HPDE6-E6E7 (cell line): ENCODE results near the gene POLG.

Experiments used
- DNase-seq: peaks from one replicate; pipeline ENCODE4 v3.0.0; 2011; ENCODE audit warnings: missing footprints; ENCODE audit errors: extremely low spot score

The POLG gene

DNA sequence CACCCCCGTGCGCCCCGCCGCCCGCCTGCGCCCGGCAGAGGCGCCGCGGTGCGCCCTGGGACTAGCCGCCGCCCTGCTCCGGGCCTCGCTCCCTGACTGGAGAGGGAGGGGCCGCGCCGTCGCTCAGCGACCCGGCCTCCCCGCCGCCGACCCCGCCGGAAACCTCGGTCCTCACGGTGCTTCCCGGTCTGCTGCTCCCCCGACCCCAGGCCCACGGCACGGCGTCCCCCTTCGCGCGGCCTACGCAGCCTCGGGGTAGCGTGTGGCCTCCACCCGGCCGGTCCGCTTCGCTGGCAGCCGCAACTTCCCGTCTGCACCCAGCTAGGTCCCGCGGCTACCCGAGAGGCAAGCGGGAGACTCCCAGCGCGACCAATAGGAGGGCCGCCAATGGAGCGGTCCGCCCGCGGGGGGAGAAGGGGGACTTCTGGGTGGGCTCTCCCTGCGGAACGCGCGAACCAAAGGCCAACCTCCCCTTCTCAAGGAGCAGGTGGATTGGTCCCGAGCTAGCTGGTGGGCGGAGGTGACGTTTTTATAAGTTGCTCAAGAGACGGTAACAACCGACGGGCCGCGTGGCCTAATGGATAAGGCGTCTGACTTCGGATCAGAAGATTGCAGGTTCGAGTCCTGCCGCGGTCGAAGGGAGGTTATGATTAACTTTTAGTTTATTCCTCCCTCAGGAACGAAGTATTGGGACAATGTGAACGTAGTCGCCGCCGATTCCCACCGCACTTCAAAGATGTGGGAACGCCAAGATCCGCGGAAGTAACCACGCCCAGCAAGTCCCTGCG, at the start of gene POLG:
POLG (minus strand) TSS at position 315 of the 788 bp plus-strand sequence. CDS start 1,070 bp downstream, outside the sequence.
- DNase-seq, result peak; percentile 96

DNA sequence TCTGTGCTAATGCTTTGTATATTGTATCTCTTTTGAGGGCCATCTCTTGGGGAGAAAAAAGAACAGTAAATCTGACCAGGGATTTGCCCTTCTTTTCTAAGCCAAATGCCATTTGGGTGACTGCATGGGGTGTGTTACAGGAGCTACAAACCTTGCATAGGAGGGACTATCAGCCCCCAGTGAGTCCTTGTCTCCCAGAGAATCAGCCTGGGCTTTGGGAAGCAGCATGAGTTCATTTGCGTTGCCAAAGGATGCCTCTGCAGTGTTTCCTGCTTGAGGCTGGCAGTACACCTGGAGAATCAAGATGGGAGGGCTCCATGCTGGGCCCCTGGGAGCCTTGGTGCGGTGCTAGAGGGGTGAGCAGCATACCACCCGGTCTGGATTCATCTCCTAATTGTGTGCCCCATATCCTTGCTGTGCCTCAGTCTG, 49.6 kb upstream of the POLG start:
- DNase-seq, result no peak

DNA sequence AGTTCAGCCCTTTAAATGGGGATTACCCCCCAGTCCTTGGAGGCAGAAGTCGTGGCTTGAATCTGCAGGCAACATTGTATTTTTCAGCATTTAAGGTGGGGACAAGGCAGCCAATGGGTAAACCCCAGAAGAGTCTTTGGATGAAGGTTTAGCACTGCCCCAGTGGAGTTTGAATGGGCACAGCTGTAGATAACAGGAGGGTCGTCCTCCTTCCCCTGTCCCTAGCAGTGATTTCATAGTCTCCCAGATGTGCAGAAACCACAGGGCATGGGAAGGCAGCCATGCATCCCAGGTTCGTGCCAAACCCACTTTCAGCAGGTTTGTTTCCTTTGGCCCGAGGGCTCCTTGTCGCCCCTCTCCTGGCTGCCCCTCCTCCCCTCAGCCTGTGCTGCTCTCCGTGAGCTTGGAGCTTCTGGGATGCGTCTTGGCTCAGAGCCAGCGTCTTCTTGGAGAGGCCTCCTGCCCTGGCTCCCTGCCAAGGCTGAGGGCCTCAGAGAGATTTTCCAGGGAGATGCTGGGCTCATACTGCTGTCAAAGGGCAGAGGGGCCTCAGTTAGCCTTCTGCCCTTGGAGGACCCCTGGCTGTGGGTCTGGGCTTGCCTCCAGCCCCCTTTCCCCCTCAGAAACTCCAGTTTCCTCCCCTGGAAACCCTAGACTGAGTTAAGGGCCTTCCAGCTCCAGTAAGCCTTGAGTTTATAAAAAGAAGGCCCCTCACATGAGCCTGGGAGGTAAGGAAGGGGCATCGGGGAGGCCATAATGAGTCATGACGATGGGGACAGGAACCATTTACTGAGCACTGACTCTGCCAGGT, 48.9 kb upstream of the POLG start:
- no peak for DNase-seq

GRCh38 chr15:89381888-89382686, 47.5 kb upstream of the POLG start:
- no peak for DNase-seq

DNA sequence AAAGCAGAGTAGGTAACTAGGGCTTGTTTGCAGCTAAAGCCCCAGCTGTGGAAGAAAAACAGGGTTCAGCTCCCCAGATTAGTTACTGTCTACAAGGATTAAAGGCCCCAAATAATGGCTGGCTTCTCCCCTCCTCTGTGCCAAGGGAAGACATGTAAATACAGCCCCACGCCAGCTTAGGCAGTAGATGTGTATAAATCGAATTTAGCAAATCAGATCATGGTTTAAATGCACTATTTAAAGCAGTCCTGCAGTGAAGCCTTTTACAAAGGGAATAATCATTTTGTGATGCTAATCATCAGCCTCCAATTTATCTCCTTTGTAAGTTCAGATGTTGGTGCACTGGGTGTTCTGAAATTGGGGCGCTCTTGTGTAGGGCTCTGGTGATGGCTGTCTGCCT, 46.7 kb upstream of the POLG start:
- DNase-seq, result no peak

DNA sequence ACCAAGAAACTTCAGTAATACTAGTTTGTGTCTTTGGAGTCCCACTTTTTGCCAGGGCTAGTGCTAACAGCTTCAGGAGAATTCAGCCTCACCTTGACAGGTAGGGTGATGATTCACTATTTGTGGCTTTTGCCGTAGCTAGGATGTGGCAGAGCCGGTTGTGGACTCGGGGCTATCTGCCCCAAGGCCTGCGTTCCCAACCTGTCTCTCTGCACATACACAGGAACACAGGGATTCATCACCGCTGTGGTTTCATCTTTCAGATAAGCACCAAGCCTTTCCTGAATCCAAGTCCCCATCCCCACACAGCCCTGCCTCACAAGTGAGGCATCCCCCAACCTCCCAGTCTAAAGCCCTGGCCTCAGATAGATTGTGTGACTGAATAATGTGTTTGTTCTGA, 45.2 kb upstream of the POLG start:
- peak; percentile 97 for DNase-seq

DNA sequence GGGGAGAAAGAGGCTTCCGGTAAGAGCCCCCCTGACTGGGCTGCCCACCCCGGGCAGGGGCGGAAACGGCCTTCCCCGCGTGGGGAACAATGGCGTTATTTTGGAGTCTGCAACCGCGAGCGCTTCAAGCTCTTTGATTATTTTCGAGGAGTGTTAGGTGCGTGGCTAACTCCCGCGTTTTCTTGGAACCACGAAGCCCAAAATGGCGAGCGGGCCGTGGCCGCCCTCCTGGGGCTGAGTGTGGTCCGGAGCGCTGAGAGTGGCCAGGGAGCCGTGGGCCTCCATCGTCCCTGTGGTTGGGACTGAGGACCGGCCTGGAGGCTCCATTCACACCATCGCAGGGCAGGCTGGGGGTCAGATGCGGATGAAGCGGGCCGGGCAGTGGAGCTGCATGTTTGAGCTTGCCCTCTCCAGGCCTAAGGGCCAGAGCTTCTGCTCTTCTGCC, 44.6 kb upstream of the POLG start:
- peak; percentile 81 for DNase-seq

GRCh38 chr15:89378296-89379151, 43.9 kb upstream of the POLG start:
- DNase-seq, result no peak

DNA sequence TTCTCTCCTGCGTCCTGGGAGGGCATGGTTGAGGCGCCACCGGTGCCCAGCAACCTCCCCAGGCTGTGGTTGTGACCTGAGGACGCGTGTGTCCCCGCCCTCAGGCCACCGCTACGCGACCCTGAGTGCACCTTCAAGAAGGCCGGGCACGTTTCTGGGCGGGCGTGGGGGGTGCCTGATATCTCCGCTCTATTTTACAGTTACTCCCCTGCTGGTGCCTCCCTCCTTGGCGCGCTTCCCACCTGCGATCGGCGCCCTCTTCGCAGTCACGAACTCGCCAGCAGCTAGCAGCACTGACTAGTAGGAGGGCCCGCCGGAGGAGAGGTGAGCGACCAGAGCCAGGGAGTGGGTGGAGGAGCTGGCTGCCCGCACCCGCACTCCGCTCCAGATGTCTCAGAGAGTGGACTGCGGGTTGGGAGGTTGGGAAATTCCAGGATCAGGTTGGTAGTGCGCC, 43.2 kb upstream of the POLG start:
- no peak for DNase-seq

DNA sequence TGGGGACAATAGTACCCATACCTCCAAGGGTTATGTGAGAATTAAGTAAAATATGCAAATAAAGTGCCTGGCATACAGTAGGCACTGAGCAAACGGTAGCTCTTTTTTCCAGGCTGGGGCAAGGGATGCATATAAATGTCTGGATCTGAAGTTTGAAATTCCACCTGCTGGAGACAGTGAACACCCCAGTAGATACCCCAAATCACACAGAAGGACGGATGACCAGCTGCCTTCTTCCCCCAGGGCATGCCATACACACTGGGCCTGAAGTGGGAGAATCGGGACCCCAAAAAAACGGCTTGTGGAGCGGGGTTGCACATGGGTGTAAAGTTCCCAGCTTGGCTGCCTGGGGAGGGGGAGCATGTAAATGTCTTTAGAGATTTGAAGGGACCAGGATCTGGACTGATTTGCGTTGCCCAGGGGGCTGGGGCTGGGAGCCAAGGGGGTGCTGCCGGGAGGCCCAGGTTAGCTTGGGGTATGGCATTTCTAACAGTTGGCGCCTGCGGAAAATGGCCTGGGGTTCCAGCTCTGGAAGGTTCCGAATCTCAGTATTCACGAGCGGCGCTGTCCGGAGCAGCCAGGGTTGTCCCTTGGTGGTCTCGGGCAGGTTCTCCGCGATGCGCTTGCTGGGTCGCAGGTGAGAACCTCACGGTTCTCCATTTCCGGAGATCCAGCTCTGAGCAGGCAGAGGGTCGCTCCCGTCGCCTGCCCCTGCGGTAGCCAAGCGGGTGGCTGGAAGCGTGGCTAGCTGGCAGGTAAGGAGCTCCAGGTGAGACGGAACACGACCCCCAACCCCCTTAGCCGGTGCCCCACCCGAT, 42.6 kb upstream of the POLG start:
- DNase-seq, result no peak

GRCh38 chr15:89376388-89376787, 41.8 kb upstream of the POLG start:
- DNase-seq, result no peak

DNA sequence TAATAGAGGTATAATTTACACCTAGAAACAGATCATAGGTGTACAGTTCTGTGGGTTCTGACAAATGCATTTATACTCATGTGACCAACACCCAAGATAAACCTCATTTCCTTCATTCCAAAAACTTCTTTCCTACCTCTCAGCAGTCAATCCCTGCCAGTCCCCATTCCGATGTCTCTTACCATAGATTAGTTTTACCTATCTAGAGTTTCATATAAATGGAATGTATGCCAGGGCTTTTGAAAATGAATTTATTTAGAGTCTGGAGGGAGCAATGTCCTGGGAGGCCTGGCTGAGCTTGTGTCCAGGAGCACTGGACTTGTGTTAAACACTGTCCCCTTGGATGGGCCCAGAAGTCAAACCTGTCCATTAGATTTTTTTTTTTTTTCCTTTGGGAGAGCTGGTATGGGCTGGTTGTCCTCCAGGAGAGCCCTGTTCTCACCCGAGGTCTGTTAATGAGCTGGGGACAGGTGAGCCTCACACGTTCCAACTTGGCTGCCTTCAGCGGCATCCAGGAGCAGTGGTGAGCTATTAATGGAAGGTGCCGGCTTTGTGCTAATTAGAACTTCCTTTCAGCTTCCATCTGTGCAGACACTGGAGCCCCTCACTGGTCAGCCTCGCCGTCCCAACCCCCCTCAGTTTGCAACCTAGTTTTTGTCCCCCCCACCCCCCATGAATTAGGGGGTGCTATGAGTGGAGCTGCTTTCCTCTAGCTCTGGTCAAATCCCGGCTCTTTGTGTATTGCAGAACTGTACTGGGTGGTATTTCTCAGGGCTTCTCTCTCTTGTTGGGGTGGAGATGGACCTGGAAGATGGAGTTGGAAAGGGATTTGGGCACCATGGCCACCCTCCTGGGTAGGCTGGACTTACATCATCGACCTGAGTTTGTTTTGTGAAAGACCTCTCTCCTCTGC, 40.7 kb upstream of the POLG start:
- DNase-seq, result no peak

DNA sequence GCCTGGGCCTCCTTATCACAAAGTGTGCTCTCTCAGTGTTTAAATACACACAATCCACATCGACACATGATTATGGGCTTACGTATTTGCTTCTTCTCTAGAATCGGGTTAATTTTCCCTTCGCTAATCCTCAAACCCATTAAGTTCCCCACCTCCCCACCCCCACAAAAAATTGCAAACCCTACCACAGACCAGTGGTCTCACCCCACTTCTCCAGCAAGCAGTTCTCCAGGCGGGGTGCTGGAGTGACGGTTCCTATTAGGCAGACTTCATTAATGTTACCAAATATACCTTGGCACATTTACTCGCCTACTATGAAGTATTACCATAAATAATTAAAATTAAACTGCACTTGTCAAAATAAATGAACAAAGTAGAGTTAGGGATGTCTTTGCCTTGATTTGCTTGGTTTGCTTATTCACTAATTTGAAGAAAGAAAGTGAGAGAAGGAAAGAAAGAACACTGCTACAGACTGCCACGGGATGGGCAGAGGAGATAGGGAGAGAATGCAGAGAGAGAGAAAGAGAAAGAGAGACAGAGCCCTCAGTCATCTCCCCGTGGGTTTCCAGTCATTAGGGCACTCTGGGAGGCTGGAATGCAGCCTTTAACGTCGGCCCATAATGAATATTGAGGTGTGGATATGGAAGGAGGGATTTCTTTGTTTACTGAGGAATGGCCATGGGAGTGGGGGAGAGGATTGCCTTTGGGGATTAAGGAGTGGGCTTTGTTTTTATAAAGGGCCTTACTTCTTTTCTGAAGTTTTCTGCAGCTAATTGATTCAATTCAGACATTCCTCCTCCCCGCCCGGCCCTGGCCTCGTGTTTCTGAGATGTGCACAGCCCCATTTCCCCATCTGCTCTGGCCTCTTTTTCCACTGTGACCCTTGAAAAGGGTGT, 39.7 kb upstream of the POLG start:
- DNase-seq, result no peak

GRCh38 chr15:89372069-89372935, 37.7 kb upstream of the POLG start:
- no peak for DNase-seq

DNA sequence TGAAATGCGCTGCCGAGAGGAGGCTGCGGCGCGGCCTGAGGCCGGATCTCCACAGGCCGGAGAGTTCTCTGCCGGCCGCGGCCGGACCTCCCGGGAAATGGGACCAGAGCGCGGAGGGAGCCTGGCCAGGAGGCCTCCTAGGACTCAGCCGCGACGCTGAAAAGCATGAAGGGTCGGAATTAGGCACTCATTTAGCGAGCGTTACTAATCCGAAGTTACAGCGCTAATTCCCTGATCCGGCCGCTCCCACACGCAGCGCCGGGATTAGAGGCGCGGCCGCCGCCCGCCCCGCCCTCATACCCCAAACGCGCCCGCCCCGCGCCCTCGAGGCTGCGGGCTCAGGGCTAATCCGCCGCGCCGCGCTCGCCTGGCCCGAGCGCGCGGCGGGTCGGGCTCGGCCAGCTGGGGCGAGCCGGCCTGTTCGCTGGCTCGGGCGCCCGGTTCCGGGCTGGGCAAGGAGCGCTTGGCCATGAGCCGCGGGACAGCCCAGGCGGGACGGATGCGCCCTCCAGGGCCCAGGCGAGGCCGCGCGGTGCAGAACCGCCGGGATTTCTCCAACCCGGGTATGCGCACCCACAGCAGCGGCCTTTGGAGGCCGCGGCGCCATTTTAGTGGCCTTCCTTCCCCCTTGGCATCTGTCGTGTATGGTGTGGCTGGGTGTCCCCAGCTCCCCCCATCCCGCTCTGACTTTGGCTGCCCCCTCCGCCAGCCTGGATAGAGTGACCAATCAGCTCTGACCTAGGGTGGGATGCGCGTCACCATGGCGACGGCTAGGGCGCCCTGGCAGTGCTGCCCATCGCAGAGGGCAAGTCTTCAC, 36.8 kb upstream of the POLG start:
- no peak for DNase-seq

DNA sequence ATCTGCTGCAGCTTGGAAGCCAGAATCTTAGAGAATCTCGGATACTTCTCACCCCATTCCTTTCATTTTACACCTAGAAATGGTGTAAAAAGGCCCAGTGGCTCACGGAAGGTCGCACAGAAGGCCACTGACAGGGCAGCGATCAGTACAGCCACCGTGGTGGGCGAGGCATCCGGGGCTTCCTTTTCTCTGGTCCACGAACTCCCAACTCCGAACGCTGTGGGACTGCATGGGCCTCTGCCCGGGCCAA, 36.3 kb upstream of the POLG start:
- no peak for DNase-seq
